Amygdala (tissue), 56 donors: Measurements from ENCODE around the gene PODNL1.
"Not testable (repeated sequence)": the region's sequence is repeated elsewhere in the genome, so short reads cannot be mapped to it uniquely, and the experiment has no call there.

Source experiments
- DNase-seq, 56 donors: peaks; one replicate each; lab custom pipeline; 2025; lab: John Stamatoyannopoulos, UW

The PODNL1 gene

DNA sequence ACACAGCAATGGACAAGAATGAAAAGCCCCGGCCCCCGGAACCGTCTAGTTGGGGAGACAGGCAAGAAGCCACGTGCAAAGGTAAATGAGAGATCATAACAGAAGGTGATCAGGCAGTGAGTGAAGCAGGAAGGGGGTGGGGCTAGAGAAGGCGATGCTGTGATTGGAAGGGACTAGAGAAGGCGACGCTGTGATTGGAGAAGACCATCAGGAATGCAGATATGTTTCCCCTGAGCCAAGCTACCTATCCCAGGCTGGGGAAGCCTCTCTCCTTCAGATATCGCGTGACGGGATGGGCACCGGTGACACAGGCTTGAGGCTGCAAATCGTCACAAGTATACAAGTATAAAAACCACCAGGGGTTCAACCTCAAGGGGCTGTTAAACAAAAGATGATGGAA is 35.9 kb upstream of the PODNL1 start:
- no peak for DNase-seq

DNA sequence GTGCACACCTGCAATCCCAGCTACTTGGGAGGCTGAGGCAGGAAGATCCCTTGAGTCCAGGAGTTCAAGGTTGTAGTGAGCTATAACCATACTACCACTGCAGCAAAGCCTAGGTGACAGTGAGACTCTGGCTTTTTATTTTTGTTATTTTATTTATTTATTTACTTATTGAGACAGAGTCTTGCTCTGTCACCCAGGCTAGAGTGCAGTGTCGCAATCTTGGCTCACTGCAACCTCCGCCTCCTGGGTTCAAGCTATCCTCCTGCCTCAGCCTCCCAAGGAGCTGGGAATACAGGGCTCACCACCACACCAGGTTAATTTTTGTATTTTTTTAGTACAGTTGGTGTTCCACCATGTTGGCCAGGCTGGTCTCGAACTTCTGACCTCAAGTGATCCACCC is 35.3 kb upstream of the PODNL1 start:
- not testable (repeated sequence) for DNase-seq

DNA sequence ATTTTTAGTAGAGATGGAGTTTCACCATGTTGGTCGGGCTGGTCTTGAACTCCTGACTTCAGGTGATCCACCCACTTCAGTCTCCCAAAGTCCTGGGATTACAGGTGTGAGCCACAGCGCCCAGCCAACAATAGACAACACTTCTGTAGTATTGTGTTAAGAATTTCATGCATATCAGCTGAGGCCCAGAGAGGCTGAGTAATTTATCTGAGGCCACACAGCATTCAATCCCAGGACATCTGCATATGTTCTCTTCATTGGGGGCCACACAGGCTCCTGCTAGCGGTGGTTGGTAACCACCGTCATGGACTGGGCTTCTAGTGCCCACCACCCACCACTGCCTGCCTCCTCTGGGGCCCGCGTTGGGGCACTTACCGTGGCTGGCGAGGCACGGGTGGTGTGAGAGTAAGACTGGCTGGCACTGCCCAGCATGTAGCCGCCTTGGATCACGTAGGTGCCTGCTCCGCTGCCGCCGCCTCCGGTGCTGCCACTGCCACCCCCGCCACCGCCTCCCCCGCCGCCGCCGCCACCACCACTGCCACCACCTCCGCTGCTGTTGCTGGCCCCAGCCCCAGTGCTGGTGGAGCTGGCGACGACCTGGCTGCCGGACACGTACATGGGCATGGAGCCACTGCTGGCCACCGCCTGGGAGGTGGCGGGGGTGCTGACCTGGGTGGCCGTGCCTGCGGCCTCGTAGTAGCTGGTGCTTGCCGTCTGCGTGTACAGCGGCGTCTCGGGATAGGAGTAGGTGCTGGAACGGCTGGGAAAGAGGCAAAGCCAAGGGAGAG is 34.3 kb upstream of the PODNL1 start:
- DNase-seq = no peak

DNA sequence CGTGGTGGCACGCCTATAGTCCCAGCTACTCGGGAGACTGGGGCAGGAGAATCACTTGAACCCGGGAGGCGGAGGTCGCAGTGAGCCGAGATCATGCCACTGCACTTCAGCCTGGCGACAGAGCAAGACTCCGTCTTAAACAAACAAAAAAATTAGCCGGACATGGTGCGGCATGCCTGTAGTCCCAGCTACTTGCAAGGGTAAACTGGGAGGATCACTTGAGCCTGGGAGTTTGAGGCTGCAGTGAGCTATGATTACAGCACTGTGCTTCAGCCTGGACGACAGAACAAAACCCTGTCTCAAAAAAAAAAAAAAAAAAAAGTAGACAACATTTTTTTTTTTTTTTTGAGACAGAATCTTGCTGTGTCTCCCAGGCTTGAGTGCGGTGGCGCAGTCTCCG is 33.7 kb upstream of the PODNL1 start:
- not testable (repeated sequence) for DNase-seq

DNA sequence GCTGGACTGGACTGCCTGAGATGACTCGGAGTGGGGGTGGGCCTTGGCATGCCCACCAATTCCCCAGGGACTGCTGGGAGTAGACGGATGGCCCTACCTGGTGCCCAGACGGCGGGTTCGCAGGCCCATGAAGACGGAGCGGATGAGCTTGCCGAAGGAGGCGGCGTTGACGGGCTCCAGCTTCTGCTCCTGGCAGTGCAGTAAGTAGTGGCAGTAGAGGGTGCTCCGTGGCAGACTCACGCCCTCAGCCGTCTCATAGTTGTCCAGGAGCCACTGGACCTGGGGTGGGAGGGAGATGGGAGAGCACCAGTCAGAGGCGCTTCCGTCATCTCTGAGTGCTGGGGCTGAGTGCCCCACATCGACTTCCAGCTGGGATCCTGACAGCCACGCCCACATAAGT is 31.7 kb upstream of the PODNL1 start:
- DNase-seq = no peak

DNA sequence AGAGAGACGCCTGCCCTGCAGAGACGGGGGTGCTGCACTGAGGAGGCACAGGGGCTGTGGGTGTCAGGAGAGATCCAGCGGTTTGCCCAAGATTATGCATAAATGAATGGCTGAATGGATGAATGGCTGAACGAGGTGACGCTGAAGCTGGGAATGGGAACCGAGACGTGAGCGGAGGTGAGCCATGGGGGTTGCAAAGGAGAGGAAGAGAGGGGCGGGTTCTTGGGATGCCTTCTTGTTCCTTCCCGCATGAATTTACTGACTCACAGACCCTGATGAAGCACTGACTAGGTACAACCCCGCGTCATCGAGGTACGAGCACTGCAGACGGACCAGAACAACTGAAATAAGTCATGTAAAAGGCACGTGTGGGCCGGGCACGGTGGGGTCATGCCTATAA is 30.8 kb upstream of the PODNL1 start:
- no peak for DNase-seq

DNA sequence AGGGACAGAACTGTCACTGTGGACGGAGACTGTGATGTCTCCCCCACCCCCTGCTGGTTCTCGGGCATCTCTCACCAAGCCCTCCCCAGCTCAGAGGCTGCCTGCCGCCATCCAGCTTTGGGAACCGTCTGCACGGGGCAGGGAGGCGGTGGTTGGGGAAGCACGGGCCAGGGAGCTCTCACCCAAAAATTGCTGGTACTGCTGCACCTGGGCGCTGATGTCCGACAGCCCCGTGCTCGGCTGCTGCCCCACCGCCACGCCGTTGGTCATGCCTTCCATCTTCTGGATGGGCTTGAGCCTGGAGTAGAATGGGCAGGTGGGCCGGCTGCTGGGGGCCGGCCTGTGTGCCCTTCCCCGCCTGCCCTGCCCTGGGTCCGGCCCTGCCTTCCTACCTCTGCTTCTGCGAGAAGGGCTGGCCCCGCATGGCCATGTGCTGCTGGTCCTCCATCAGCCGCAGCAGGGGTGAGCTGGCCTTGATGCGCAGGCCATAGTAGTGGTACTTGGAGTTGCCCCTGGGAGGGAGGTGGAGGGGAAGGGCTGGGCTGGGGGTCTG is 30.2 kb upstream of the PODNL1 start:
- no peak for DNase-seq

DNA sequence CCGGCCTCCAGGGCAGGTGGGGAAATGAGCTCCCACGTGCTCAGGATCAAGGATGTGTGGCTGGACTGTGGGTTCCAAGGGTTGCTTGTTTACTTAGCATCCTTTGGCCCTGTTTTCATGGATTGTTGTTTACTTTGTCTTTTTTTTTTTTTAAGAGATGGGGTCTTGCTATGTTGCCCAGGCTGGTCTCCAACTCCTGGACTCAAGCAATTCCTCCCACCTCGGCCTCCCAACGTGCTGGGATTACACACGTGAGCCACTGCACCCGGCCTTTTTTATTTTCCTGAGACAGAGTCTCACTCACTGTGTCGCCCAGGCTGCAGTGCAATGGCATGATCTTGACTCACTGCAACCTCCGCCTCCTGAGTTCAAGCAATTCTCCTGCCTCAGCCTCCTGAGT is 29.0 kb upstream of the PODNL1 start:
- not testable (repeated sequence) for DNase-seq

DNA sequence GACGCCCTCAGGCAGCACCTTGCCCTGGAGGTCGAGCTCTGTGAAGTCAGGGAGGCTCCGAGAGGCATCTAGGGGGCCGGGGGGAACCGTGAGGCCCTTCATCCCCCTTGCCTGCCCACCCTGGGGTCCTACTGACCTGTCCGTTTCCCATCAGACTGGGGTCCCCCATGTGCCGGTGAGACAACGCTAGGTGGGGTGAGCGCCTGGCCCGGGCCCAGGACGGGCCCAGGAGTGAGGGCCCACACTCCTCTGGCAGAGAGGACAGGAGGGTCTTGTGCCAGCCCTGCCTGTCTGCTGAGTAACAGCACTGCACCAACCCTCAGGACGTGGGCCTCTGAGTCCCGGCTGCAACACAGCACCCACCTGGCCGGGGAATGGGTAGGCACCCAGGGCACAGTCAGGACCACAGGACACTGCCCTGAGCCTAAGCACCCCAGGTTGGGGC is 28.5 kb upstream of the PODNL1 start:
- DNase-seq = no peak

DNA sequence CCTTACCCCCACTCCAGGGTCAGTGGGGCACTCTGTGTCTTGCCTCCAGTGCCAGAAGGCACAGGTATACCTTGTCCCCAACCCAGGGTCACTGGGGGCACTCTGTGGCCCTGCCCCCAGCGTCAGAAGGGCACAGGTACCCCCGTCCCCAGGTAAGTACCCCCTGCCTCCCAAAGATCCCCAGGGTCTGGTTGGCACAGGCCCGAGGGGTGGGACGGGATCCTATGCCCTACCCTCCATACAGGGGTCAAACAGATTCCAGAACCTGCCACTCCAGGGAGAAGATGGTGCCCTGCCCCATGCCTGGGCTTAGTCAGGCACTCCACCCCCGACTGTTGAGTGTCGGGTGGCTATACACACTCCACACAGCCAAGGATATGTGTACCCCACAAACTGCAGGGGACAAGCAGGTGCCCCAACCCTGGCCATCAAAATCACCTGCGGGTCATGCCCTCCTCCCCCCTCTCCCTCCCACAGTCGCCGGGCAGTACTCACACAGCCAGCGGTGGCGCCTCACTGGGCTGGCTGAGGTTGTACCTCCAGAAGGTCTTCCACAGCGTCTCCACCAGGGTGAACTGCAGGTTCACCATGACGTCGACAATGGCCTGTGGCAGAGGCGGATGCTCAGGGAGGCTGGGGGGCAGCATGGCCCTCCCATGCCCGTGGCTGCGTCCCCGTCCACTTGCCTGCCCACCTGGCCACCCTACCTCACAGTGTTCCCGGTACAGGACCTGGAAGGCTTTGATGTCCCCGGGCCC is 27.9 kb upstream of the PODNL1 start:
- no peak for DNase-seq

DNA sequence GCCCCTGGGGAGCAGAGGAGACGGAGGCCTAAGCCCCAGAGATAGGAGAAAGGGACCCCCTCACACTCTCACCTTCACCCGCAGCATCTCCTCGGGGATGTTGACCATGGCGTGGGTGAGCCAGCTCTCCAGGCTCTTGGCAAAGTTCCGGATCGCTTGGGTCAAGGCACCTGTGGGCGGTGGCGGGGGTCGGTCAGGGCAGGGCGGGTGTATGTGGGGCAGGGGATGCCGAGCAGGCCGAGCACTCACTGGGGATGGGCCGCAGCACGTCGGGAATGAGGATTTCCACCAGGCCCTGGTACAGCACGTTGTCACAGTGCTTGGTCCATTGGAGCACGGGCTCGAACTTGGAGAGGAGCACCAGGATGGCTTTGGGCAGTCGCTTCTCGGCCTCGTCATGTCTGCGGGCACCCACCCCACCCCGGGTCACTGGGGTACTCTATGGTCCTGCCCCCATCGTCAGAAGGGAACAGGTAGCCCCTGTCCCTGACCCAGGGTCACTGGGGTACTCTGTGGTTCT is 27.2 kb upstream of the PODNL1 start:
- DNase-seq = no peak

DNA sequence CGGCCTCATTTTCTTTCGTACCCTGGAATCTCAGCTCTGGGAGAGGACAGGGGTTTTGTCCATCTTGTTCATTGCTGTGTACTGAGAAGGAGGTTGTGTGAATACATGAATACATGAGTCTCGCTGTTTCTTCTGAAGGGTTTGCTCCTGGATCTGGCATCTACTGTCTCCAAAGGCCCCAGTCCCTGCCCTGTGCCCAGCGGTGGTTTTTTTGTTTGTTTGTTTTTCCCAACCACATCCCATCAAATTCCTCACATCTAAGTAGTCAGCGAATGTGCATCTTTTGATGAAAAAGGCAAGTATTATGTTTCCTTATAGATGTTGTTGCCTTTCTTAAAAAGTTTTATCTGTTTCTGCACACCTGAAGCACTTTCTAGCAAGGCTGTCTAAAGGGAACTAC is 26.6 kb upstream of the PODNL1 start:
- no peak for DNase-seq

DNA sequence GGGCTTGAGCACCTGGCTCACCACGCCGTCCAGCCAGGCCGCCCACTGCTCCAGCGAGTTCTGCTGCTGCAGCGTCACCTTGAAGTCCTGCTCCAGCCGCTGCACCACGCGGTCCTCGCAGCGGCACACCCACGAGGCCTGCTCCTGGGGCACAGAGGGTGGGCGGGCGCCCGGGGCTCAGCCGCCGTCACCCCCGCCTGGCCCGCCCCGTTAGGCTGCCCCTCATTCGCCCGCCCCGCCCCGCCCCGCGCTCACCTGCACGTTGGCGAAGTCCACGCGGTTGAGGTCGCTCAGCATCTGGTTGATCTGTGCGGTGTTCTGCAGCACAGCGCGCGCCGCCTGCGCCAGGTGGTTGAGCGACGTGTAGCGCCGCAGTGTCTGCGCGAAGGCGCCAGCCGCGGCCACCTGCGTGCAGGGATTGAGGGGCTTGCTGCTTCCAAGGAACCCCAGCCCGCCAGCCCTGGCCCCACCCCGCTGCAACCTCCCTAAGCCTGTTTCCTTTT is 25.4 kb upstream of the PODNL1 start:
- DNase-seq = no peak

DNA sequence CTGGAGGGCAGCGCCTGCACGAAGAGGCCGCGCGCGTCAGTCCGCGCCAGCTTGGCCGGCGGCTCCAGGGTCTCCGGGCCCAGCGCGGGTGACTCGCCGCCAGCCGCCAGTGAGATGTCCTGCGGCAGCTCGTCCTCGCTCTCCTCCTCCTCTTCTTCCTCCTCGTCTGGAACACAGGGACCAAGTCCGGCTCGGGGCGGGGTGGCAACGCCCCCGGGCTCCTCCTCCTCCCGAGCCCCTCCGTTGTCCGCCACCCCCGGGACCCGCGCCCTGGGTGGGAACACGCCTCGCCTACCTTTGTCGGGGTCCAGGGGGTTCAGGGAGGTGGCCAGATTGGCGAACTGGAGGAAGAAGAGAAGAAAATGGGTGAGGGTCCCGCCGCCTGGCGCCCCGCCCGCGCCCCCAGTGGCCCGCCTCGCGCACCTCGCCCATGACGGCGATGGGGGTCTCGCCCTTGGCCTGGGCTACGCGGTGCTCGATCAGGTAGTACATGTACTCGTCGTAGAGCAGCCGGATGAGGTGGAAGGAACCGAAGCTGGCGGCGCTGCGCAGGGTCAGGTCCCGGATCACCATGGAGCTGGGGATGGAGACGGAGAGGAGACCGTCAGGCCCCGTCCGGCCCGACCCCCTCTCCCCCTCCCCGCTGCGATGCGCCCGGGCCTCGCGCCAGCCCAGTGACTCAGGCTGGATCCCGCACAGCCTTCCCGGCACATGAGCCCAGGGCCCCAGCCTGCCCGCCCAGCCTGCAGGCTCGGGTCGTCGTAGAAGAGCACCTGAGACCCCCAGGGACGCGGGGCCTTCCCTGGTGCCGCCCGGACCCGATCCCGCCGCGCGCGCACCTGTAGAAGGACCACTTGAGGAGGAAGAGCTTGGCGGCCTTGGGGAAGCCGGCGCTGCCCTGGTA is 24.7 kb upstream of the PODNL1 start:
- DNase-seq = no peak

DNA sequence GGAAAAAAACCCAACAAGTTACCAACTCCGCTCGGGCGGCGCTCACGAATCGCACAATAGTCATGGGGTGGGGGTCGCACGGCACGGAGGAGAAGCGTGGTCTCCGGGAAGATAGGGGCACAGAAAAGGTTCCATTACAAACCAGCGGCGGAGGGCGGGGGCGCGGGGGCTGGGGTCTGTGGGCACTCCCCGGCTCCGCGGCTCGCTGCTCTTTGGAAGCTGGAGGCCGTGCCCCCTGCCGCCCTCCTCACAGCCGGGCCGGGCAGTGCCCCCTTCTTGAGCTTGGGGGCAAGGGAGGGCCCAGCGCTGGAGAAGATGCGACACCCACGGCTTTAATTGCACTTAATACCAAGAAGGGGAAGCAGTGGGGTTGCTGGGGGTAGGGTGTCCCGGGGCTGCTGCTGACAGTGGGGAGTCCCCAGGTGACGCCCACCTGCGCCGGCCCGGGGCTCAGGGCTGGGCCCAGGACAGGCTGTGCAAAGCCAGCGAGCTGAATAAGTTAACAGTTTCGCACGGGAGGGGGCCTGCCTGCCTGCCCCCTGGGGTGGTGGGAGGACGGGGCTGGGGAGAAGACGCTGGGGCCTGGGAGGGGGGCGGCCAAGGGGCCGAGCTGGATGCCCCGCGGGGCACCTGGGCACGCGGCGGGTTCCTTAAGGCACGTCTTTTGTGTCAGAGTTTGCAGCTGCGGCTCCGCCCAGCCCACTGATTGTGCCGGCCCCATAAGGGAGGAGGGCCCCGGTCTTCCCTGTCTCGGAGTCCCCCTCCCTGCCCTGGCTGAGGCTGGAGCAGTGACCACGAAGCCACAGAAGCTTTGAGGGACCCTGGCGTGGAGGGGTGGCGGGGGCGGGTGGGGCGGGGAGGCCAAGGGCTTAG is 23.8 kb upstream of the PODNL1 start:
- DNase-seq = no peak

DNA sequence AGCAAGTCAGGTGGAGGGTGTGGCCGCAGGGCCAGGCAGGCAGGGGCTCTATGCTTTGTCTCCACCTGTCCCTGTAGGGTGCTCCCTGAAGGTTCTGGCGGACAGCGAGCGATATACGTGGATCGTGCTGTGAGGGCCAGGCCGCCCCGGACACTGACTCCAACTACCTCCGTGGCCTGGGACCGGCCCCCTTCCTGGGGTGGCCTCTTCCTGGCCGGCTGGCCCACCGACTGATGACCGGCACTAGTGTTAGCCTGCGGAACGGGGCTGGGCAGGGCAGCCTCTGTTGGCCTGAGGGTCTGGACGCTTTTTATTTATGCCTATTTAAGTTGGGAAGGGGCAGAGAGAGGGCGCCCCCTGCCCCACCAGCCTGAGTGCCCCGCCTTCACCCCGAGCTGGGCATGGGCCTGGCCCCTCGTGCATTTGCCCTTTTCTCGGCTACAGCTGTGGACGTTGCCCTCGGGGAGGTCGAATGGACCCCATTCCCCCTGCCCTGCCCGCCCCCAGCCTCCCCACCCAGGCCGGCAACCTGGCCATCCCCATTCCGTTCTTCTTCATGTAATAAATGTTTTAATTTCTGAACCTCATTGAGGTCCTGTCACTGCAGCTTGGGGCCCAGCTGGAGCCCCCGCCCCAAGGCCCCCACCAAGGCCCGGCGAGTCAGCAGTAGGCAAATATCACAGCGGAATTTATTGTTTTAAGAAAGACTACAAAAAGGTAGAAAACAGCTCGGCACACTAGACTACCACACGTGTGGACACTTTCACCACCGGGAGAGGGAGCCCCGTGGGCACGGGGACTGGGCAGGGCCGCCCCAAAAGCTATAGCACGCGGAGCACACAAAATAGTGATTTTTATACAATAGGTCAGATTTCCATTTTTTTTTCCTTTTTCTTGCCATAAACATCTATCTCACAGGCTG is 22.9 kb upstream of the PODNL1 start:
- DNase-seq = no peak

DNA sequence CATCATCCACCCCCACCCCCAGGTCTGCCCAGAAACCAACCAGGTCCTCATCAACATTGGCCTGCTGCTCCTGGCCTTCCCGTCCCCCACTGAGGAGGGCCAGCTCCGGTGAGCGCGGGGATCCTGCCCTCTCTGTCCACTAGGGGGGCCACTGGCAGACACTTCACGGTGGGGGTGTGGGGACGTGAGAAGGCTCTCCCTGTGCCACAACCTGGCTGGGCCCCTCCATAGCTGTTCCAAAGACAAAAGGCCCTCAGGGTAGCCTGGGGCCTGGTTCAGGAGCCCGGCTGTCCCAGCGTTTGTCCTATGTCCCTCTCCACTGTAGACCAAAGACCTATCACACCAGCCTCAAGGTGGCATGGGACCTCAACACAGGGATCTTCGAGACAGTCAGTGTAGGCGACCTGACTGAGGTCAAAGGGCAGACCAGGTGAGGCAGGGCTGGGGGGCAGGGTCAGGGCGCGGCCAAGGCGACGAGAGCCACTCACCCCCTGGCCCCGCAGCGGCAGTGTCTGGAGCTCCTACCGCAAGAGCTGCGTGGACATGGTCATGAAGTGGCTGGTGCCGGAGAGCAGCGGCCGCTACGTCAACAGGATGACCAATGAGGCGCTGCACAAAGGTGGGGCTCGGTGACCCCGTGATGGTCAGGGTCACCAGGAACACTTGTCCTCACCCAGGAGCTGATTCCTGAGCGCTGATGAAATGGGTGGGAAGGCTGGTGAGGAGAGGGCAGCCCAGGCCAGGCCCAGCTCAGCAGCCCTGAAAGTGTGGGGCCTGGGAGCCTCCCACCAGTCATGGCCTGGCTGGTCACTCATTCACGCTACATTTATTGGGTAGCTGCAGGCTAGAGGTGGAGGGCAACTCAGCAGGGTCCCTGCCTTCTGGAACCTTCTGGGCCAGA is 22.0 kb upstream of the PODNL1 start:
- DNase-seq = peak in 1 of 56 donors; percentile 18
